HG03039 (cell line): ENCODE results near the gene RAD23B.
"Not testable (repeated sequence)": the region's sequence is repeated elsewhere in the genome, so short reads cannot be mapped to it uniquely, and the experiment has no call there.

Source experiments
- ATAC-seq: cut with Tn5 transposase; IDR thresholded peaks from one replicate; pipeline ENCODE4 v1.9.1; 2021; ENCODE audit warnings: mild to moderate bottlenecking, moderate library complexity; ENCODE audit not compliant: unreplicated experiment

Gene RAD23B

DNA sequence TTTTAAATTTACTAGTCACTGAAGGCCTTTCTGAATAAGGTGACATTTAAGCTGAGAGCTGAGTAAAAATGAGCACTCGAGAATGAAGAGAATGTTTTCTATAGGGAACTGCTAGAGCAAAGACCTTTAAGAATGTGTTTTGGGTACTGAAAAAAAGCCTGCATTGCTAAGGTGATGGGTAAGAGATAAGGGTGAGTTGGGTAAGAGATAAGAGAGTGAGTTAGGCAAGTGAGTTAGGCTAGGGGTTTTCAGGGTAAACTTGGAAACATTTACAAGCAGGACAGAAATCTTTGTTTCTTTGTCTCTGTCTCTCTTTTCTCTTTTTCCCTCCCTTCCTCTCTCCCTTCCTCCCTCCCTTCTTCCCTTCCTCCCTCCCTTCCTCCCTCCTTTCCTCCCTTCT lies 5.6 kb downstream of the RAD23B start:
- no peak for ATAC-seq

DNA sequence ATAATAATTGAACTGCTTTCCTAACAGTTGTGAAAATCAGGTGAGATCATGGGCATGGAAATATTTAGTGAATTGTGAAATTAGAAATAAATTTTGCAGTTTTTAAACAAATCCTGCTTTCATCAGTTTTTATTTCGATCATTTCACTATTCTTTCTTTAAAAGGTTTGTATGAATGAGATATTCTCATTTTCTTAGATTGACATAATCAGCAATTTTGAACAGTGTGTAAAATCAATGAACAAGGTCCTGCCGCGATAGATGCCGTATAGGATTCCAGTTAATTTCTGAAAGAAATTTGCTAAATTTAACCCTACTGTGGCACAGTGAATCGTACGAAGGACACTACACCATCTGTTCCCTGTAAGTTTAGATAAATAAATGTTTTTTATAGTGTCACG lies 7.5 kb downstream of the RAD23B start:
- no peak for ATAC-seq

- no peak for ATAC-seq
Observed at GRCh38 chr9:107292821-107293542, 9.9 kb downstream of the RAD23B start.

GRCh38 chr9:107293543-107294085 lies 10.5 kb downstream of the RAD23B start:
- no peak for ATAC-seq

DNA sequence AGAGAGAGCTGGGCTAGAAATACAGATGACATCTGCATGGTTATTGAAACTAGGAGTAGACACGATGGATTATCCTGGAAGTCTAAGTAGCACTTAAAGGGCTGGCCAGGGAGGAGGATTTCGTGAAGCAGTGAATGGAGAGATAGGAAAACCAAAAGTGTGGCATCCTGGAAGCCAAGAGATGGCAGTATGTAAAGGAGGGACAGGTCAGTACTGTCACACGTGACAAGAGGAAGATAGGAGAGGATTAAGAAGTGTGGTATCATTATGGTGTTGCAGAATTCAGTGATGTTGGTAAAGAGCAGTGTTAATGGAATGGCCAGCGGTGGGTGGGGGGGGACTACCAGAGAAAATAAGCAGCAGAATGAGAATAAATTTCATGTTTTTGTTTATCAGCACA lies 11.7 kb downstream of the RAD23B start:
- no peak for ATAC-seq

DNA sequence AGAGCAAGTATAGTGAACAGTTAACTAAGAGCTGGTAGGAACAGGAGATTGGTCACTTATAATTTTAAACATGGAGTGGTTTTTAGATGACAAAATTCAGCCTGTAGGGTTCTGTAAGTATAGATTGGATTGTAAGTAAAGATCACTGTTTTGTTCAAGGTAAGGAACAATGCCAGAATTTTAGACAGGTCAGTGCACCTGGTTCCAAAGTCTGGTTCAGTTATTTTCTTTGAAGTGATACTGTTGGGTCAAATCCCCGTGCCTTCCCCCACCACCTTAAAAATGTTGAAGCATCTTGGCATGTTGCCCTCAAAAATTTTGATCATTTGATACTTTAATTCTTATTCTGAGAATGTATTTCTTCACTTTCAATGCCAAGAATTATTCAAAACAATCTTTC lies 12.9 kb downstream of the RAD23B start:
- ATAC-seq: no peak

- ATAC-seq: not testable (repeated sequence)
Observed at GRCh38 chr9:107296592-107296991, 13.5 kb downstream of the RAD23B start.

DNA sequence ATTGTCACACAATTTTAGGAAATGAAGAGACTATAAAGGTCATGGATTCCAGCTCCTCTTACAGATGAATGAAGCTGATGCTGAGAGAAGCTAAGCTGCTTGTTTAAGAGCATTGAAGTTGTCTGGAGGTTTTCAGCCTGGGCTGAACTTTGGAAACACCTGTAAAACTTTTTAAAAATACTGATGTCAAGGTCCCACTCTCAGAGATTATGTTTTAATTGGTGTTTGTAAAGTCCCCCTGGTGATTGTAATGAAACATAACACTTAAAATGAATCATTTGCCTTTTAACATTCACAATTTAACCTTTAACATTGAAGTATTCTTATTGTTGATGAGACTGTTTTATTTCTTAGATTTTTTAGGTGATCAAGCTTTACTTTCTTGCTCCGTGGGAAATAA lies 16.4 kb downstream of the RAD23B start:
- no peak for ATAC-seq

DNA sequence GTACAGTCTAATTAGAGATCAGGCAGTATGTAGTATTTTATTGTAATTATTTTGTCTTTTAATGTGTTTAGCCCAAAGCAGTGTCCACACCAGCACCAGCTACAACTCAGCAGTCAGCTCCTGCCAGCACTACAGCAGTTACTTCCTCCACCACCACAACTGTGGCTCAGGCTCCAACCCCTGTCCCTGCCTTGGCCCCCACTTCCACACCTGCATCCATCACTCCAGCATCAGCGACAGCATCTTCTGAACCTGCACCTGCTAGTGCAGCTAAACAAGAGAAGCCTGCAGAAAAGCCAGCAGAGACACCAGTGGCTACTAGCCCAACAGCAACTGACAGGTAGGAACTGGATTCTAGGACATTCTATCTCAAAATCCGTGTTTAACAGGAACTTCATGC lies 23.2 kb downstream of the RAD23B start:
- no peak for ATAC-seq

DNA sequence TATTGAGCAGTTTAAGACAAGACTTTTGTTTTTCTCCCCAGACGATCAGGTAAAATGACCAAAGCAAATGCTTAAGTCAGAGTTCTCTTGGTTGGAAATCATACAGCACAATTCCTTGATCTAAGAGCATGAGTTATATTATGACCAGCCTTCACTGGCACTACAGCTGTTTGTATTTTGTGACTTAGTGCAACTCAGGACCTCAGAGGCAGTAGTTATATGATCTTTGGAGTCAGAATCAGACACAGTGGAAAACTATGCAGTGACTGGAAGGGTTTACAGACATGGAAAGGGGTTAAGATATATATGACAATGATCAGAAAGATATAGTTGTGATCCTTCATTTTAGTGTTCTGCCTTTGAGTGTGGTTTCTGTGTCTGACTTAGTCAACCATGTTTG lies 24.3 kb downstream of the RAD23B start:
- ATAC-seq: no peak

DNA sequence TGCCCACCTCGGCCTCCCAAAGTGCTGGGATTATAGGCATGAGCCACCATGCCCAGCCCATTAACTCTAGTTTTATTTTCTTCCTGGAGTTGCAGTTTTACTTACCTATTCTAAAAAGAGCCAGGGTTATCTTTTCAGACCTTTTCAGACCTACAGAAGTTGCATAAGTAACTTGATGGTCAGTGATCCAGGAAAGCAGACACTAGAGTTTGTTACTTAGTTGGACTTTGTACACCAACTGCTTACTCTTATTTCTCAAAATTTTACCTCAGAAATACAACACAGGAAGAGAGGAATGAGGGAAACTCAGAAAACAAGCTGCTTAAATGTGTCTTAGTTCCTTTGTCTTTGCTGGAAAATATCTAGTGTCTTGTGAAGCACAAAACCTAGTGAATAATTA lies 25.4 kb downstream of the RAD23B start:
- no peak for ATAC-seq

DNA sequence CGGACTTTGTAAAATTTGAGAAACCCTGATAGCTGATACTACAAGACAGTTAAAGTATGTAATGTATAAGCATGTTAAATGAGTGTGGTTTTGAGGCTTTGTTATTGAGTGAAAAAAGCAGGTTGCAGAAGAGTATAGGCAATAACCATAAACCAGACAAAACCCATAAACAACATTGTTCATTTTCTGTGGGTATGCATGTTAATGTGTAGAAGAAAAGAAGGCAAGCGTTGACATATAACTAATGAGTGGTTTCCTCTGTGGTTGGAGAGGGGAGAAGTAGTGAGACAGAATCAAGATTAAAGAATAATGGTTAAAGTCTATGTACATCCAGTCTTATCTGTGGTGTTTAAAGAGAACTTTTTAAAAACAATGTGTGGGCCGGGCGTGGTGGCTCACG lies 26.2 kb downstream of the RAD23B start:
- ATAC-seq: no peak

DNA sequence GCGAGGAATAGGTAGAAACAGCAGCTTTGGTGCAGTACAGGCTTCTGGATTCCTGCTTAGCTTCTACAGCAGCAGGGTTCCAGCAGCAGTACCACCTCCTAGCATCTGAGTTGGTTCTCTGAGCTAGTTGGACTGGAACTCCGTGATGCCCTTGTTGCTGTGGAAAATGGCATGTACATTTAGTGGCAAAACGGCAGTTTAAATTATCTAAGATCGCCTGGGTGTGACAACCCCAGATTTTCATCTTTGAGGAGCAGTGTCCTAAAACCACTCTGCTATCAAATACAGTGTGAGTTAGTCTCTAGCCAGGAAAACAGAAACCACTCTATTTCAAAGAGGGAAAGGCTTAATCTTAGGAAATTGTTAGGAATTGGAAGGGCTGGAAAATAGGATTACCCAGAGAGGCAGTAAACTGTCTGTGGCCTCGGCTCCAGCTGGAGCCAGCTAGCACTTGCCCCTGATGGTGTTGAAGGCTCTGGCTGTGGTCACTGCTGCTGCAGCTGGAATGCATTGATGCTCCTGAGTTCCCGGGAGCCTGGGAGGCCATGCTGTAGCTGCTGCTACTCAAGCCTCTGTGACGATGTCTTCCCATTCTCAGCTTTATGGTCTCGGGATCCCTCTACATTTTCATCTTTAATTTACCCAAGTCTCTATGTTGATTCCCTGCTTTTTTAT lies 29.4 kb downstream of the RAD23B start:
- ATAC-seq: no peak

- no peak for ATAC-seq
Observed at GRCh38 chr9:107313555-107314096, 30.5 kb downstream of the RAD23B start.

DNA sequence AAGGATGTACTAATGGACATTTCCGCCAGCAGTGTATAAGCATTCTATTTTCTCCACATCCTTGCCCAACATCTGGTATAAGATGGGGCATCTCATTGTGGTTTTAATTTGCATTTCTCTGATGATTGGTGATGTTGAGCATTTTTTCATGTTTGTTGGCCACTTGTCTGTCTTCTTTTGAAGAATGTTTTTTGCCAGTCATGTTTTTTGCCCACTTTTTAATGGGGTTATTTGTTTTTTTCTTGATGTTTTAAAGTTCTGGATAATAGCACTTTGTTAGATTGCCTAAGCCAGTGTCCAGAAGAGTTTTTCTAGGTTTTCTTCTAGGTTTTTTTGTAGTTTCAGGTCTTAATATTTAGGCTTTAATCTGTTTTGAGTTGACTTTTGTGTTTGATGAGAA lies 31.7 kb downstream of the RAD23B start:
- ATAC-seq: no peak

DNA sequence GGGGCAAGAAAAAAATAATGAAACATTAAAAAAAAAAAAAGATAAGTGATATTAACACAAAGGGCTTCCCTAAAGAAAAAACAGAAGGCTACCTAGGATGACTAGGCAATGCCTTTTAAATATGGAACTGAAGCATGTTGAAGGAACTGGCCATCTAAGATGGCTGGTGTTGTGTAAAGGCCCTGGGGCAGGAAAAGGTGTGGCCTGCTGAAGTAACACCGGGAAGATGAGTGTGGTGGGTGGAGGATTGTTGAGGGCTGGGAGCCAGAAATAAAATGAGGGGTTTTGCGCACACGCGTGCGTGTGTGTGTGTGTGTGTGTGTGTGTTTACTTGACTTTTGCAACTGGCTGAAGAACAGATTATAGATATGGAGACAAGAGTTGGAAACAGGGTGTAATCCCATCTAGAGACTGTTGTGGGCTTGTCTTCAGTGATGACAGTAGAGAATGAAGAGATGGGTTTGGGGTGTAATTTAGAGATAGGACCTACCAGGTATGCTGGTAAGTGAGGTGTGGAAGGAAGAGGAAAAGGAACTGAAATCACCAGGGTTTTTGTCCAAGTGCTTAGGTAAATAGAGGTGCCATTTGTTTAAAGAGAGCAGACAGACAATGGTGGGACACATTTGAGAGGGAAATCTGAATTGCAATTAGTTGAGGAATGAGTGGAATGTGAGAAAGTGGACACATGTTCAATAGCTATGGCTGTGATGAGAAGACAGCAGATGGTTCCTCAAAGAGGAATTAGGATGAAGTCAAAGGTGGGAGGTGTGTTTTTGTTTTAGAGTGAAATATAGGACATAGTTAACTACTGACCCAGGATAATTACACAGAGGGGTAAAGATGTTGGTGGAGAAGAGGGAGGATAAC lies 33.9 kb downstream of the RAD23B start:
- ATAC-seq: no peak

DNA sequence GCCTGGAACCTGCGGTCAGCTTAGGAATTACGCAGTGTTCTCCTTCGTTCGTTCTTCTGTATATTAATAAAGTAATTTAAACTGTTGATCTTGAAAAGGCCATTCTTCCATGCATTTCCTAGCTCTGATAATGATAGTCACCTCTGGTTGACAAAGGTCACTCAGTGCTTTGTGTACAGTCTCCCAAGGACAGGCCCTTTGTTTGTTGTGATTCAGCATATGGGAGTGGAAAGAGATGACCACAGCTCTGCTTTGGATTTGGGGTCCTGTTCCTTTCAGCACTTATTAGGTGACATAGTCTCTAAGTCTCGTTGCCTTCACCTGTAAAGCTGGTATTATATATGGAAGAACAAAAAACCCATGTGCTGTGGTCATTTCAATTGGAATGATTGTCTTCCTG lies 39.6 kb downstream of the RAD23B start:
- no peak for ATAC-seq

- no peak for ATAC-seq
Observed at GRCh38 chr9:107323836-107324585, 40.9 kb downstream of the RAD23B start.

GRCh38 chr9:107325842-107326241 lies 42.8 kb downstream of the RAD23B start:
- no peak for ATAC-seq

DNA sequence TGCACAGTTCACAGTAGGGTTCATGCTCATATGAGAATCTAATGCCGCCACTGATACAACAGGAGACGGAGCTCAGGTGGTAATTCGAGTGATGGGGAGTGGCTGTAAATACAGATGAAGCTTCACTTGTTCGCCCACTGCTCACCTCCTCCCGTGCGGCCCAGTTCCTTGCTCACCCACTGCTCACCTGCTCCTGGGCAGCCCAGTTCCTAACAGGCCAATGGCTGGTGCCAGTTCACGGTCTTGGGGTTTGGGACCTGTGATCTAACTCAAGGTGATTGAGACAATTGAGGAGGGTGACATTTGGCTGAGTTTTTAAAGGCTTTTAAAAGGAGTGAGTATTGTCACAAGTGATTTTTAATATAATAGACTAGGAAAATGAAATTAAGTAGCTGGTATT lies 45.4 kb downstream of the RAD23B start:
- no peak for ATAC-seq

DNA sequence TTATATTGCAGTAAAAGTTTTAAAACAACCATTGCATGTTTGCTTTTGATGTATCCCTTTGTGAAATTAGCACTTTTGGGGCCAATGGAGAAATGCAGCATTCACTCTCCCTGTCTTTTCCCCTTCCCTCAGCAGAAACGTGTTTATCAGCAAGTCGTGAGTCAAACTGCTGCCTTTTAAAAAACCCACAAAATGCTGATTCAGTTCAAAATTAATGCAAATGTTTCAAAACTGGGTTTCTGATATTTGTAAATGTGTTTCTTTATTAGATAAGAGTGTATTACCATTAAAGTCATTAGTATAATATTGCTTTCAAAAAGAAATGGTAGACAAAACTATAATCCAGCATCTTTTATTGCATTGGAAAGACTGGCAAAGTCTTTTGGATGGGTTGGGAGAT lies 47.3 kb downstream of the RAD23B start:
- no peak for ATAC-seq
